Psoas muscle (tissue), 8 donors: ENCODE data around the gene MAP2K2. TPM values are rescaled to one million over a fixed set of nuclear protein-coding genes. Genes with fewer than 3 reads are reported as not detected.

Source experiments
- ATAC-seq, 4 donors: fragments of 200-7000 bp; cut with Tn5 transposase; one replicate each; pipeline ENCODE4 v1.9.1; 2020; ENCODE audit warnings: moderate library complexity in 3 of 4, mild to moderate bottlenecking in 2 of 4
- DNase-seq, 2 donors: peaks; one replicate each; pipeline ENCODE4 v3.0.0-alpha.2; 2020
- H3K27ac ChIP-seq: fragments of 200-600 bp; one replicate; pipeline ENCODE4 v1.8.0; 2022
- H3K27me3 ChIP-seq, 3 donors: fragments of 200-600 bp in 1 of 3; one replicate each; pipeline versions ENCODE4 v1.6.1 to v1.8.0; 2013 to 2022; ENCODE audit warnings: low read length in 2 of 3, mild to moderate bottlenecking in 2 of 3, moderate library complexity in 1 of 3; ENCODE audit not compliant: insufficient read depth in 3 of 3
- H3K36me3 ChIP-seq, 2 donors: fragments of 200-600 bp in 1 of 2; one replicate each; pipeline versions ENCODE4 v1.6.1 to v1.8.0; 2013 to 2022; ENCODE audit warnings: low read depth in 1 of 2, mild to moderate bottlenecking in 1 of 2, moderate library complexity in 1 of 2; ENCODE audit not compliant: insufficient read depth in 1 of 2
- H3K4me1 ChIP-seq: fragments of 200-600 bp; one replicate; pipeline ENCODE4 v1.8.0; 2022
- H3K4me3 ChIP-seq: fragments of 200-600 bp; one replicate; pipeline ENCODE4 v1.8.0; 2022; ENCODE audit warnings: mild to moderate bottlenecking
- H3K9me3 ChIP-seq: fragments of 200-600 bp; one replicate; pipeline ENCODE4 v1.8.0; 2022
- CTCF ChIP-seq: fragments of 200-600 bp; IDR thresholded peaks from one replicate; pipeline ENCODE4 v1.8.0; 2022; ENCODE audit warnings: antibody characterized with exemption
- WGBS, 3 donors: extraction: QIAGEN DNeasy Blood & Tissue Kit; methylation state at CpG; one replicate each; pipeline versions ENCODE4 v1.1.6 to v1.1.7; 2013; 5-methylcytosine and 5-hydroxymethylcytosine counted together
- intact Hi-C, 2 donors: fragments of 100-400 bp; cut with DNase I; formaldehyde crosslinking; loops; one replicate each; pipeline versions ENCODE4 v1.11.0 to v1.14.2; 2022
- polyA plus RNA-seq, 3 donors: library from polyadenylated mRNA; stranded (reverse); fragments of 200-250 nt; gene quantifications; one replicate each; pipeline ENCODE4 v1.2.3, GENCODE V29; 2013
- total RNA-seq, 4 donors: library from RNA; stranded (reverse); fragmentation: NEBNext Ultra II Directional in 2 of 4; extraction: Animal tissue kit (Norgen Biotek cat#: 25700) in 2 of 4; gene quantifications; one replicate each; pipeline versions ENCODE4 v1.2.1 to v1.2.4, GENCODE V29; 2021 to 2023
- donor health status: healthy with polysubstance abuse.
- donor health status: DM: no; HTN: no; CAD: no; lungs with moderate emphysema.
- donor health status: Bipolar disorder and iron deficiency.
- donor health status: healthy.
- donor health status: DM: yes; HTN: yes; CAD: no.
- donor health status: DM: no; HTN: no; CAD: no.
- donor health status: DM: no; HTN: no; CAD: no.
- donor health status: DM: yes; HTN: yes; CAD: no.

Gene MAP2K2
- total and polyA plus RNA-seq, 7 donors: 136 to 290 (median 189) TPM

DNA sequence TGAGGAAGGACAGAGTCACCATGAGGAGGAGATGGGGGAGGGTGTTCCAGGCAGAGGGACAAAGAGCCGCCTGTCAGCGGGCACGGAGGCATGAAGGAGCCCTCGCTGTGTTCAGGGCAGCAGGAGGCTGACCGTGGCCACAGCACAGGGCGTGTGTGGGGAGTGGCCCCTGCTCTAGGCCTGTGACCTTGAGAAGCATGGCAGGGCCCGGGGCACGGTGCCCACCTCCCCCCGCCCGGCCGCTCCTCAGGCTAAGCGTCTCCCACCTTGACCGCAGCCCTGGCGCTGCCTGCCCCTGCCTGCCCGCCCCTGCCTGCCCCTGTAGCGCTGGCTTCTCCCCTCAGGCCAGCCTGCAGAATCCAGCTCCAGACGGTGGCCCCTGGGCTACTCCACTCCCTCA lies 11.6 kb downstream of the MAP2K2 start:
- no peak overlapping the region for H3K27ac ChIP-seq
- H3K36me3 ChIP-seq: peaks cover 5 to 94% of the 10 kb centered on the region in 2 donors
- 93 to 96% (median 96%) methylated on average over 14 to 17 of the region's 17 CpGs for WGBS, 3 donors
- DNase-seq (no peak), ATAC-seq (no peak)
- H3K27me3 ChIP-seq: no peaks in the 10 kb centered on the region
- H3K4me1 ChIP-seq: peaks cover 10% of the 10 kb centered on the region
- intact Hi-C loops: loop anchor here in 1 of 2 donors (5.0 kb wide), 1 partner anchor 45 kb away; the partner anchor contains the start of gene ZBTB7A
- no peaks in the 10 kb centered on the region for H3K9me3 ChIP-seq
- H3K4me3 ChIP-seq: no peak overlapping the region
- no peak for TF ChIP-seq CTCF

GRCh38 chr19:4109626-4109945 lies 14.3 kb downstream of the MAP2K2 start:
- no peaks in the 10 kb centered on the region for H3K27me3 ChIP-seq
- H3K9me3 ChIP-seq: no peaks in the 10 kb centered on the region
- intact Hi-C loops: no loop called here
- no peak for TF ChIP-seq CTCF
- no peak for ATAC-seq
- H3K4me1 ChIP-seq: no peaks in the 10 kb centered on the region
- H3K27ac ChIP-seq: no peak overlapping the region
- no peak overlapping the region for H3K4me3 ChIP-seq
- peaks cover 8 to 96% of the 10 kb centered on the region in 2 donors for H3K36me3 ChIP-seq
- 90 to 92% (median 91%) methylated on average over 6 of the region's 6 CpGs for WGBS, 3 donors
- no peak for DNase-seq

DNA sequence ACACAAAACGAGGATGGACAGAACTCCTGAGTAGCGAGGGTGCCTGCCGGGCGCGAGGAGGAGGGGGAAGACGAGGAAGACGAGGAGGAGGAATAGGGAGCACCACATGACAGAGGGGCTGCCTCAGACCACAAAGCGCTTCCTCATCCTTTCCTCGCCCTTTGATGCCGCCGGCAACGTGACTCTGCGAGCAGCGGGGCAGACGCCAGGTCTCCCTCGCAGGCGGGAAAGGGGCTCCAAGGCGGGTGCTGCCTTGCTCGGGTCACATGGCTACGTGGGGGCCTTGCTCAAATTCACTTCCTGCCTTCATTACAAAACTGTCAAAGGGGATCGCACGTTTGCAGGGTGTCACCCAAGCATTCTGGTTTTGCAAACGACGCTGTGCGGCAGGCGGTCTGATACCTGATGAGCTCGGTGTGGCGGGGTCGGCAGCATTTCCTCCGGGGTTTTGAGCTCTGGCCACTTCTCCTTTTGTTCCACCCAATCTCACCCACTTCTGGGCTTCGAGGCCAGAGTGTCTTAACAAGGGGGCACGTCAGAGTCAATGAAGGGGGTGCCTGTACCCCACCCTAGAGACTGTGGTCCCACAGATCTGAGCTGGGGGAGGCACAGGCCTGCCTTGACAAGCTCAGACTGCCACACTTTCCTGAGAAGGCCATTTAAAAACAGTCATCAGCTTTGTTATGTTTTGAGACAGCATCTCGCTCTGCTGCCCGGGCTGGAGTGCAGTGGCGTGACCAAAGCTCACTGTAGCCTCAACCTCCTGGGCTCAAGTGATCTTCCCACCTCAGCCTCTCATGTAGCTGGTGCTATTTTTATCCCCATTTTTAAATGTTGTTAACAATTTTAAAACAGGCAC lies 14.9 kb downstream of the MAP2K2 start:
- Histone ChIP-seq H3K9me3 (no peaks in the 10 kb centered on the region), H3K4me1 (no peaks in the 10 kb centered on the region), H3K27ac (no peak overlapping the region), H3K4me3 (no peak overlapping the region), H3K36me3 (peaks cover 8 to 96% of the 10 kb centered on the region in 2 donors), H3K27me3 (no peaks in the 10 kb centered on the region)
- no peak for ATAC-seq
- DNase-seq: no peak
- intact Hi-C loops: no loop called here
- TF ChIP-seq CTCF: no peak
- WGBS, 3 donors: 87 to 91% (median 89%) methylated on average over 35 of the region's 35 CpGs

- intact Hi-C loops: no loop called here
- Histone ChIP-seq H3K9me3 (no peaks in the 10 kb centered on the region), H3K36me3 (peaks cover 3 to 90% of the 10 kb centered on the region in 2 donors), H3K4me1 (peaks cover 10% of the 10 kb centered on the region), H3K27ac (no peak overlapping the region), H3K4me3 (no peak overlapping the region), H3K27me3 (no peaks in the 10 kb centered on the region)
- 80 to 90% (median 85%) methylated on average over 9 of the region's 9 CpGs for WGBS, 3 donors
- no peak for TF ChIP-seq CTCF
- no peak for ATAC-seq
- DNase-seq: peak in 1 of 2 donors; percentile 49
Measured at GRCh38 chr19:4103080-4103433, 20.9 kb downstream of the MAP2K2 start.
